Loucy (cell line): ENCODE measurements around the gene PRXL2B.

Experiments used
- EZH2phosphoT487 ChIP-seq: fragments of 200-600 bp; IDR thresholded peaks from 2 replicates; pipeline ENCODE4 v1.6.1; 2018; ENCODE audit warnings: antibody characterized with exemption, mild to moderate bottlenecking, moderate library complexity, borderline replicate concordance
- TF ChIP-seq, protein P1 (sequence below): fragments of 200-600 bp; sonication (generic); conservative IDR thresholded peaks from 2 replicates; pipeline ENCODE4 v1.5.1; 2014; ENCODE audit warnings: mild to moderate bottlenecking, antibody characterized with exemption, low read length

DNA sequence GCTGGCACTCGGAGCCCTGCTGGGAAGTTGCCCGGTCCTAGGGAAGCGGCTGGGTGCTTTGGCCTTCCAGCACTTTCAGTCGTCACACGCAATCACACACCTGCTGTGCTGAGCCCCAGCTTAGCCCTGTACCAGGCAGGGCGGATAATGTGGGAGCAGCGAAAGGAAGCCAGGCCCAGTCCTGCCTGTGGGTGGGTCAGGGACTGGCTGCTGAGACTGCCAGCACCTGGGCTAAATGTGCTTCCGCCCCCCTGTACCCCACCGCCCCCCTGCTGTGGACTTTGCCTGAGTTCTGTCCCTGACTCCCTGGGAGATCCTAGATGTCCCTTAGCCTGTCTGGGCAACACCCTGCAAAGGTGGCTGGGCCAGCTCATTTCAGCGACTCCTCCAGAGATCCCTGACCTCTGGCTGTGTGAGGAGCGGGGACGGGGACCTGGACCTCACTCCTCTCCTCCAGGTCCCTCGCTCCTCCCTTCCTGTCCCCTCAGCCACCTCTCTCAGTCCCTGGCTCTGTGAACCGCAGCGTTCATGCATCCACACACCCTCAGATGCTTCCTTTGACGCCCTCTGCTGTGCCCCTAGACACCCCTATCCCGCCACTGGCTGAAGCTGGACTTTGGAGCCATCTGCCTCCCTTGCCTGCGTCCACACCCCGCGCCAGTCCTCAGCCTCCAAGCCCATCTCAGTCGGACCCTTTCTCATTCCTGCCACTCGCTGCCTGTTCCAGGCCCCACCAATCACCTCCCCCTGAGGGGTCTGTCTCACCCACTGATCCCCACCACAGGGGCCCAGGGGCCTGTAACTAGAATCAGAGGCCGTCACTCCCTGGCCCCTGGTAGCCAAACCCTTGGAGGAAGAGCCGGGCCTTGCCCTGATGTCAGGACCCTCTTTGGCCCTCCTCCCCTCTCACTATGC lies 44.8 kb downstream of the PRXL2B start:
- TF ChIP-seq, protein P1, sequence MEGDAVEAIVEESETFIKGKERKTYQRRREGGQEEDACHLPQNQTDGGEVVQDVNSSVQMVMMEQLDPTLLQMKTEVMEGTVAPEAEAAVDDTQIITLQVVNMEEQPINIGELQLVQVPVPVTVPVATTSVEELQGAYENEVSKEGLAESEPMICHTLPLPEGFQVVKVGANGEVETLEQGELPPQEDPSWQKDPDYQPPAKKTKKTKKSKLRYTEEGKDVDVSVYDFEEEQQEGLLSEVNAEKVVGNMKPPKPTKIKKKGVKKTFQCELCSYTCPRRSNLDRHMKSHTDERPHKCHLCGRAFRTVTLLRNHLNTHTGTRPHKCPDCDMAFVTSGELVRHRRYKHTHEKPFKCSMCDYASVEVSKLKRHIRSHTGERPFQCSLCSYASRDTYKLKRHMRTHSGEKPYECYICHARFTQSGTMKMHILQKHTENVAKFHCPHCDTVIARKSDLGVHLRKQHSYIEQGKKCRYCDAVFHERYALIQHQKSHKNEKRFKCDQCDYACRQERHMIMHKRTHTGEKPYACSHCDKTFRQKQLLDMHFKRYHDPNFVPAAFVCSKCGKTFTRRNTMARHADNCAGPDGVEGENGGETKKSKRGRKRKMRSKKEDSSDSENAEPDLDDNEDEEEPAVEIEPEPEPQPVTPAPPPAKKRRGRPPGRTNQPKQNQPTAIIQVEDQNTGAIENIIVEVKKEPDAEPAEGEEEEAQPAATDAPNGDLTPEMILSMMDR: no peak
- no peak for TF ChIP-seq EZH2phosphoT487
